K562 (cell line): Measurements from ENCODE around the gene MMP24OS. TPM values are rescaled to one million over a fixed set of nuclear protein-coding genes. Genes with fewer than 3 reads are reported as not detected.

Experiments used
- ATAC-seq: fragments of 200-7000 bp; cut with Tn5 transposase; 3 replicates; pipeline ENCODE4 v1.9.1; 2020; ENCODE audit warnings: moderate library complexity
- BruUV-seq: library from RNA; stranded (reverse); fragments of 400-500 nt; replicated peaks from 2 replicates; lab custom pipeline; 2021; lab: Mats Ljungman, UMichigan
- CTCF ChIA-PET: fragments of 300-600 bp; formaldehyde crosslinking; extraction: SDS; loops from one replicate; lab custom pipeline; 2021; ENCODE audit warnings: low intra/inter-chr PET ratio; lab: Yijun Ruan, JAX
- POLR2A ChIA-PET: fragments of 300-600, 350-650 bp; sonication (Branson Sonifier 250); formaldehyde crosslinking; extraction: SDS; loops from one replicate; lab custom pipeline; 2021; ENCODE audit warnings: antibody characterized with exemption, inconsistent platforms; lab: Yijun Ruan, JAX
- DNase-seq, 4 experiments: peaks; one replicate each; pipeline versions ENCODE4 v3.0.0 to v3.0.0-alpha.2; 2011 to 2018; ENCODE audit warnings: low spot score in 3 of 4, mixed read lengths in 3 of 4; ENCODE audit errors: extremely low read depth in 1 of 4
- FAIRE-seq: peaks from 2 replicates; lab custom pipeline; 2011; peaks lifted over from hg19 to GRCh38; lab: Jason Lieb, UNC
- H2AFZ ChIP-seq: 2 replicates; pipeline ENCODE4 v1.6.0; 2011; ENCODE audit warnings: low read depth, low read length, control low read depth, inconsistent platforms
- H3K27ac ChIP-seq: fragments of 200-600 bp; 3 replicates; pipeline ENCODE4 v1.8.0; 2011; ENCODE audit warnings: low read depth, mild to moderate bottlenecking, control low read depth, inconsistent platforms, low read length, moderate library complexity, mixed read lengths; ENCODE audit errors: extremely low read depth
- H3K27me3 ChIP-seq, 2 experiments: fragments of 300-600 bp in 1 of 2; 2 replicates in 1 of 2; 3 replicates in 1 of 2; pipeline versions ENCODE4 v1.6.0 to v1.8.0; 2011; ENCODE audit warnings: inconsistent platforms in 2 of 2, low read length in 2 of 2, mild to moderate bottlenecking in 1 of 2, mixed read lengths in 1 of 2, moderate library complexity in 1 of 2; ENCODE audit not compliant: control insufficient read depth in 2 of 2, insufficient read depth in 2 of 2
- H3K36me3 ChIP-seq: fragments of 300-600 bp; 3 replicates; pipeline ENCODE4 v1.8.0; 2011; ENCODE audit warnings: mild to moderate bottlenecking, low read length, inconsistent platforms; ENCODE audit not compliant: control insufficient read depth, insufficient read depth
- H3K4me1 ChIP-seq, 2 experiments: fragments of 200-600 bp in 1 of 2; replicated peaks in 1 of 2; 2 replicates in 1 of 2; 3 replicates in 1 of 2; pipeline versions ENCODE4 v1.5.1 to v1.8.0; 2011; ENCODE audit warnings: inconsistent platforms in 2 of 2, low read length in 2 of 2, mild to moderate bottlenecking in 1 of 2, mixed read lengths in 1 of 2, moderate library complexity in 1 of 2; ENCODE audit not compliant: control insufficient read depth in 2 of 2, insufficient read depth in 2 of 2
- H3K4me2 ChIP-seq: 2 replicates; pipeline ENCODE4 v1.6.1; 2011; ENCODE audit warnings: low read length, control low read depth, inconsistent platforms, mixed read lengths; ENCODE audit not compliant: insufficient read depth
- H3K4me3 ChIP-seq: fragments of 200-600 bp; sonication (generic), shearing (Covaris generic); 2 replicates; pipeline ENCODE4 v1.5.1; 2016; ENCODE audit warnings: control low read depth, inconsistent platforms
- H3K79me2 ChIP-seq: fragments of 200-600 bp; 3 replicates; pipeline ENCODE4 v1.8.0; 2011; ENCODE audit warnings: low read length, inconsistent platforms; ENCODE audit not compliant: control insufficient read depth, insufficient read depth
- H3K9ac ChIP-seq, 2 experiments: 2 replicates each; pipeline versions ENCODE4 v1.6.0 to v1.6.1; 2011; ENCODE audit warnings: low read depth in 2 of 2, low read length in 2 of 2, control low read depth in 1 of 2, inconsistent platforms in 1 of 2, mild to moderate bottlenecking in 1 of 2, mixed read lengths in 1 of 2; ENCODE audit not compliant: insufficient read depth in 1 of 2
- H3K9me1 ChIP-seq: one replicate; pipeline ENCODE4 v1.6.0; 2011; ENCODE audit warnings: inconsistent platforms, mild to moderate bottlenecking, low read length, moderate library complexity; ENCODE audit not compliant: control insufficient read depth, insufficient read depth
- H3K9me3 ChIP-seq: replicated peaks from 2 replicates; pipeline ENCODE4 v1.5.1; 2011; ENCODE audit warnings: low read depth, low read length, inconsistent platforms; ENCODE audit not compliant: control insufficient read depth, insufficient read depth
- H4K20me1 ChIP-seq: replicated peaks from 2 replicates; pipeline ENCODE4 v1.6.1; 2011; ENCODE audit warnings: low read length, inconsistent platforms, mixed read lengths; ENCODE audit not compliant: control insufficient read depth, insufficient read depth
- FOS ChIP-seq: IDR thresholded peaks from 3 replicates; pipeline ENCODE4 v1.6.1; 2011; ENCODE audit not compliant: insufficient read length; ENCODE audit errors: extremely low read depth
- NONO ChIP-seq, 2 experiments: fragments of 200-400 bp in 1 of 2; fragments of 450-650 bp in 1 of 2; formaldehyde crosslinking in 1 of 2; IDR thresholded peaks; 2 replicates each; pipeline ENCODE4 v1.6.1; 2017; ENCODE audit warnings: low read depth in 2 of 2, mild to moderate bottlenecking in 2 of 2, moderate library complexity in 2 of 2, low read length in 1 of 2
- NR4A1 ChIP-seq, 2 experiments: fragments of 250-450 bp in 1 of 2; fragments of 450-650 bp in 1 of 2; sonication (Bioruptor Pico) in 1 of 2; IDR thresholded peaks; 2 replicates each; pipeline versions ENCODE4 v1.4.0 to v1.6.1; 2016 to 2020; ENCODE audit warnings: mild to moderate bottlenecking in 2 of 2, missing compliant biosample characterization in 1 of 2, missing genetic modification characterization in 1 of 2, moderate library complexity in 1 of 2
- RFX5 ChIP-seq: IDR thresholded peaks from 2 replicates; pipeline ENCODE4 v1.6.1; 2011; ENCODE audit warnings: low read depth, mild to moderate bottlenecking, improper control_type of control experiment, low read length
- SIN3B ChIP-seq: fragments of 450-650 bp; IDR thresholded peaks from 2 replicates; pipeline ENCODE4 v1.6.1; 2017; ENCODE audit warnings: low read depth, mild to moderate bottlenecking, moderate library complexity
- STAT5A ChIP-seq: IDR thresholded peaks from 2 replicates; pipeline ENCODE4 v1.6.1; 2012; ENCODE audit warnings: low read length, inconsistent platforms, borderline replicate concordance
- WGBS: fragments of 100-300 bp; shearing (Covaris generic); methylation state at CpG from one replicate; pipeline ENCODE4 v1.1.6; 2016; ENCODE audit warnings: low coverage, mixed read lengths; ENCODE audit not compliant: insufficient coverage; ENCODE audit errors: missing lambda C conversion rate; 5-methylcytosine and 5-hydroxymethylcytosine counted together
- in situ Hi-C: fragments of 300-500 bp; cut with MboI; formaldehyde crosslinking; loops from 4 replicates; pipeline ENCODE4 v1.15.0; 2018; ENCODE audit warnings: inconsistent platforms, mixed read lengths
- intact Hi-C: fragments of 100-400 bp; cut with micrococcal nuclease; formaldehyde crosslinking; loops from 2 replicates; pipeline ENCODE4 v1.14.2; 2022
- polyA plus RNA-seq, 8 experiments: library from polyadenylated mRNA; depleted of rRNA in 4 of 8; stranded (reverse) in 5 of 8; unstranded in 3 of 8; fragments of >200 nt; fragmentation: Nextera tagmentation in 2 of 8; fragmentation: Illumina TruSeq in 1 of 8; extraction: Ambion mirVana in 2 of 8; extraction: Trizol in 1 of 8; gene quantifications; 2 replicates each; pipeline versions ENCODE4 v1.2.1 to v1.2.3, GENCODE V29; 2011 to 2014; ENCODE audit warnings: inconsistent platforms in 1 of 8, missing spikeins in 1 of 8
- total RNA-seq, 7 experiments: library from RNA; depleted of rRNA in 6 of 7; stranded (reverse); fragments of >200 nt in 6 of 7; fragmentation: Illumina TruSeq in 2 of 7; extraction: Trizol in 2 of 7; gene quantifications; 2 replicates each; pipeline versions ENCODE4 v1.2.1 to v1.2.3, GENCODE V29; 2011 to 2021; ENCODE audit warnings: low replicate concordance in 1 of 7
- TF ChIP-seq, protein P1 (sequence below): fragments of 250-450 bp; sonication (Bioruptor Pico); IDR thresholded peaks from 2 replicates; pipeline ENCODE4 v1.4.0; 2020; ENCODE audit warnings: mild to moderate bottlenecking, moderate library complexity, borderline replicate concordance
- TF ChIP-seq, protein P2 (sequence below): fragments of 250-450 bp; sonication (Bioruptor Pico); IDR thresholded peaks from 2 replicates; pipeline ENCODE4 v1.5.0; 2021; ENCODE audit warnings: mild to moderate bottlenecking, moderate library complexity
- TF ChIP-seq, protein P3 (sequence below): fragments of 450-650 bp; IDR thresholded peaks from 2 replicates; pipeline ENCODE4 v1.6.1; 2018; ENCODE audit not compliant: partially characterized antibody
- TF ChIP-seq, protein P4 (sequence below): fragments of 250-450 bp; sonication (Bioruptor Pico); IDR thresholded peaks from 2 replicates; pipeline ENCODE4 v1.8.0; 2021; ENCODE audit warnings: borderline replicate concordance, mild to moderate bottlenecking, moderate library complexity; ENCODE audit not compliant: poor library complexity, severe bottlenecking

Gene MMP24OS
- total and polyA plus RNA-seq, 9 of the 15 experiments (the other 6 are each of a cell fraction or from before 2014, with no cell fraction given) = 0.92 to 41.5 (median 11.4) TPM

DNA sequence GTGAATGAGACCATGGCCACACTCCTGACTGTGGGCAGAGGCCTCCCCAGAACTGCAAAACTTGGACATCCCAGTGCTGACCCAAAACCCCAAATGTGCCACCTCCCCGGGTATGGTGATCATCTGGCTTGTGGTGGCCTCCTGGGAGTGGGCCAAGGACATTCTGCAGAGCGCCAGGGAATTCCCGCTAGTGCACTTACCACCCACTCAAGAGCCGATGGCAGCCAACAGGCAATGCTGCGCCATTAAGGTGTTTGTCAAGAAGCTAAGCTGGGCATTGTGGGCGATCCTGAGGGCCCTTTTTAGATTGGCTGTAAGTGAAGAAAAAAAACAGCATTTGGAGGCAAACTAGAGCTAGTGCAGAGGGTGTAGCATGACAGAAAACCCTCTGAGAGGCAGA is 42.0 kb downstream of the MMP24OS start:
- ChIA-PET CTCF (no interaction called here), POLR2A (interaction anchor here (0.6 to 0.7 kb wide), 2 partner anchors 7 to 644 kb away, joined by 3 to 4 read pairs; no protein-coding TSS in a partner anchor)
- Histone ChIP-seq H3K4me1 (no peaks in the 10 kb centered on the region; a peak in 1 of 5 replicates), H3K9me1 (no peaks in the 10 kb centered on the region), H3K4me2 (no peak overlapping the region), H3K9ac (no peak overlapping the region), H3K36me3 (no peaks in the 10 kb centered on the region), H3K4me3 (no peak overlapping the region), H3K27me3 (peaks cover 22 to 61% of the 10 kb centered on the region in 2 experiments), H2AFZ (no peak overlapping the region), H3K9me3 (no peaks in the 10 kb centered on the region), H3K79me2 (no peaks in the 10 kb centered on the region), H4K20me1 (0 out of 2 replicates have a peak, but pooled peaks cover 3% of the 10 kb centered on the region), H3K27ac (no peak overlapping the region)
- in situ Hi-C loops = no loop called here
- WGBS = 1% methylated on average over 6 of the region's 6 CpGs
- FAIRE-seq = no peak
- no peak for DNase-seq
- no peak for ATAC-seq
- intact Hi-C loops = no loop called here
- BruUV-seq = no TSS peak
- TF ChIP-seq, protein P1, sequence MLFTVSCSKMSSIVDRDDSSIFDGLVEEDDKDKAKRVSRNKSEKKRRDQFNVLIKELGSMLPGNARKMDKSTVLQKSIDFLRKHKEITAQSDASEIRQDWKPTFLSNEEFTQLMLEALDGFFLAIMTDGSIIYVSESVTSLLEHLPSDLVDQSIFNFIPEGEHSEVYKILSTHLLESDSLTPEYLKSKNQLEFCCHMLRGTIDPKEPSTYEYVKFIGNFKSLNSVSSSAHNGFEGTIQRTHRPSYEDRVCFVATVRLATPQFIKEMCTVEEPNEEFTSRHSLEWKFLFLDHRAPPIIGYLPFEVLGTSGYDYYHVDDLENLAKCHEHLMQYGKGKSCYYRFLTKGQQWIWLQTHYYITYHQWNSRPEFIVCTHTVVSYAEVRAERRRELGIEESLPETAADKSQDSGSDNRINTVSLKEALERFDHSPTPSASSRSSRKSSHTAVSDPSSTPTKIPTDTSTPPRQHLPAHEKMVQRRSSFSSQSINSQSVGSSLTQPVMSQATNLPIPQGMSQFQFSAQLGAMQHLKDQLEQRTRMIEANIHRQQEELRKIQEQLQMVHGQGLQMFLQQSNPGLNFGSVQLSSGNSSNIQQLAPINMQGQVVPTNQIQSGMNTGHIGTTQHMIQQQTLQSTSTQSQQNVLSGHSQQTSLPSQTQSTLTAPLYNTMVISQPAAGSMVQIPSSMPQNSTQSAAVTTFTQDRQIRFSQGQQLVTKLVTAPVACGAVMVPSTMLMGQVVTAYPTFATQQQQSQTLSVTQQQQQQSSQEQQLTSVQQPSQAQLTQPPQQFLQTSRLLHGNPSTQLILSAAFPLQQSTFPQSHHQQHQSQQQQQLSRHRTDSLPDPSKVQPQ (CRISPR knock-in tag) = no peak
- no peak for TF ChIP-seq STAT5A
- TF ChIP-seq, protein P2, sequence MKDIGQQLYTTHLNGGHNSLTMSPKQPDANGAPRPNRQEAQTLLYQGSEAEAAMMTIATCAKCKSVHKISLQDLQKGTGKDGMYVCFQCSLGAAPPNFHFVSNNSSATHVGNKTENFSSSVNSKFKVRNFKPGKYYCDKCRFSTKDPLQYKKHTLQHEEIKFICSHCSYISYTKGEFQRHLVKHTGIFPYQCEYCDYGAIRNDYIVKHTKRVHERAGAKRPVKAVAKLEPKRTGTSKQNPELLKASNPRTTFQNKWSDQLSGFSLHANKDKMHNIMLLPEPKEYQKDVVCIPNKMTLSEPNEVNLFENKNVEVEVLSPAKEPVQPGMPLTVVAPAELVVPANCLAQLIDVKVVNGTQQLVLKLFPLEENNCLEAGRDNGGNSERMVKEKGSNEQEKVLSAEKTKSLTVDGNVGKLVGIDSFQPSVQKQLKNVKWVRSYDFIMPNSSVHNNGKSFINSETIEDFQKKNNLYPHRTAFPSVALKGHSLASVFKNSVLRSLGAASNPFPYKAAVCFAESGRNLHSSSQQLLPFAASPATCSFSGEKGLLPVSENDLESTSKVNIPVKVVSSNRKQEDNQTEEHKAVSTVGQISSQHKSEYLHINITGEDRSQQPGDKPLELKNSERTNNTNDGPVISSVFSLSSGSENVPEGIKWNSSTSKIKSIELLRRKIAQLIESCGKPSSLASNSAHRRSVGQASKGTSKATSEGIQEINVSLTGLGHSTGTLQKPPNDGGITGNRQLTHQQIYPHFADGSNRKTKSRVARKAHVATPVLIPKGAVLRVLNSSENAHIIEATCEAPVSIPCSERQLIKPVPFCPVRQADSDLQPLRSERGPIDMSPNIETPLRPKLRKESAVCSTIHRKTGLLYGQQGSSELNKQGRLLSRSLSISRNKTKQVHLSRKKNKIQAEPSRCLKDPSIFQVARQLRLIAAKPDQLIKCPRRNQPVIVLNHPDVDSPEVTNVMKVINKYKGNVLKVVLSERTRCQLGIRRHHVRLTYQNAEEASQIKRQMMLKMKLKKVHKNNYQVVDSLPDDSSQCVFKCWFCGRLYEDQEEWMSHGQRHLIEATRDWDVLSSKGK (CRISPR knock-in tag) = no peak
- TF ChIP-seq NR4A1 (CRISPR knock-in tag; IDR thresholded peaks at IDR 0.05) = no peak
- TF ChIP-seq NR4A1 (tag; IDR thresholded peaks at IDR 0.05) = no peak
- TF ChIP-seq, protein P3, sequence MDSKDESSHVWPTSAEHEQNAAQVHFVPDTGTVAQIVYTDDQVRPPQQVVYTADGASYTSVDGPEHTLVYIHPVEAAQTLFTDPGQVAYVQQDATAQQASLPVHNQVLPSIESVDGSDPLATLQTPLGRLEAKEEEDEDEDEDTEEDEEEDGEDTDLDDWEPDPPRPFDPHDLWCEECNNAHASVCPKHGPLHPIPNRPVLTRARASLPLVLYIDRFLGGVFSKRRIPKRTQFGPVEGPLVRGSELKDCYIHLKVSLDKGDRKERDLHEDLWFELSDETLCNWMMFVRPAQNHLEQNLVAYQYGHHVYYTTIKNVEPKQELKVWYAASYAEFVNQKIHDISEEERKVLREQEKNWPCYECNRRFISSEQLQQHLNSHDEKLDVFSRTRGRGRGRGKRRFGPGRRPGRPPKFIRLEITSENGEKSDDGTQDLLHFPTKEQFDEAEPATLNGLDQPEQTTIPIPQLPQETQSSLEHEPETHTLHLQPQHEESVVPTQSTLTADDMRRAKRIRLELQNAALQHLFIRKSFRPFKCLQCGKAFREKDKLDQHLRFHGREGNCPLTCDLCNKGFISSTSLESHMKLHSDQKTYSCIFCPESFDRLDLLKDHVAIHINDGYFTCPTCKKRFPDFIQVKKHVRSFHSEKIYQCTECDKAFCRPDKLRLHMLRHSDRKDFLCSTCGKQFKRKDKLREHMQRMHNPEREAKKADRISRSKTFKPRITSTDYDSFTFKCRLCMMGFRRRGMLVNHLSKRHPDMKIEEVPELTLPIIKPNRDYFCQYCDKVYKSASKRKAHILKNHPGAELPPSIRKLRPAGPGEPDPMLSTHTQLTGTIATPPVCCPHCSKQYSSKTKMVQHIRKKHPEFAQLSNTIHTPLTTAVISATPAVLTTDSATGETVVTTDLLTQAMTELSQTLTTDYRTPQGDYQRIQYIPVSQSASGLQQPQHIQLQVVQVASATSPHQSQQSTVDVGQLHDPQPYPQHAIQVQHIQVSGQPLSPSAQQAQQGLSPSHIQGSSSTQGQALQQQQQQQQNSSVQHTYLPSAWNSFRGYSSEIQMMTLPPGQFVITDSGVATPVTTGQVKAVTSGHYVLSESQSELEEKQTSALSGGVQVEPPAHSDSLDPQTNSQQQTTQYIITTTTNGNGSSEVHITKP = no peak
- TF ChIP-seq, protein P4, sequence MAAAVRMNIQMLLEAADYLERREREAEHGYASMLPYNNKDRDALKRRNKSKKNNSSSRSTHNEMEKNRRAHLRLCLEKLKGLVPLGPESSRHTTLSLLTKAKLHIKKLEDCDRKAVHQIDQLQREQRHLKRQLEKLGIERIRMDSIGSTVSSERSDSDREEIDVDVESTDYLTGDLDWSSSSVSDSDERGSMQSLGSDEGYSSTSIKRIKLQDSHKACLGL (CRISPR knock-in tag) = no peak
- TF ChIP-seq FOS = no peak
- TF ChIP-seq NONO (IDR thresholded peaks at IDR 0.05; ENCODE audit: low read depth in 2 of 2, low read length in 1 of 2) = no peak
- TF ChIP-seq SIN3B = no peak
- TF ChIP-seq RFX5 = no peak
